HCT116 (cell line): ENCODE measurements around the gene LEMD1. TPM values are rescaled to one million over a fixed set of nuclear protein-coding genes. Genes with fewer than 3 reads are reported as not detected.
A peak's percentile ranks its signal among the peaks of the same experiment; 100 is the strongest.

Source experiments
- ATAC-seq: fragments of 200-7000 bp; cut with Tn5 transposase; 2 replicates; pipeline ENCODE4 v1.9.1; 2020; ENCODE audit warnings: mild to moderate bottlenecking, moderate library complexity
- BruUV-seq: library from RNA; stranded (reverse); fragments of 400-500 nt; replicated peaks from 2 replicates; lab custom pipeline; 2021; lab: Mats Ljungman, UMichigan
- CTCF ChIA-PET: fragments of 300-600 bp; sonication (Branson Sonifier 250); formaldehyde crosslinking; loops from one replicate; lab custom pipeline; 2021; ENCODE audit warnings: antibody characterized with exemption; lab: Charles Lee
- POLR2A ChIA-PET: fragments of 300-600, 350-600 bp; sonication (Branson Sonifier 250); formaldehyde crosslinking; loops from one replicate; lab custom pipeline; 2021; ENCODE audit warnings: antibody characterized with exemption; lab: Charles Lee
- RAD21 ChIA-PET, 2 experiments: fragments of 300-600 bp; sonication (Branson Sonifier 250); formaldehyde crosslinking; loops; one replicate each; lab custom pipeline; 2023; ENCODE audit warnings: low total read pairs in 2 of 2; ENCODE audit not compliant: uncharacterized antibody in 2 of 2, unreplicated experiment in 2 of 2, low non-redundant PET in 1 of 2; lab: Charles Lee
- DNase-seq: peaks from one replicate; pipeline ENCODE4 v3.0.0-alpha.2; 2010; ENCODE audit warnings: low read depth, low spot score
- H2AFZ ChIP-seq: fragments of 200-600 bp; shearing (Covaris generic), sonication (generic); 2 replicates; pipeline ENCODE4 v1.6.1; 2017; ENCODE audit warnings: low read depth, mixed run types, mixed read lengths, antibody characterized with exemption, low read length; ENCODE audit not compliant: poor library complexity, severe bottlenecking
- H3K27ac ChIP-seq: 2 replicates; pipeline ENCODE4 v1.5.1; 2012; ENCODE audit warnings: low read depth, low read length
- H3K27me3 ChIP-seq: fragments of 200-600 bp; sonication (generic); 2 replicates; pipeline ENCODE4 v1.6.1; 2016; ENCODE audit warnings: mixed run types, low read length, mixed read lengths; ENCODE audit not compliant: insufficient read depth
- H3K36me3 ChIP-seq, 2 experiments: fragments of 200-500 bp in 1 of 2; fragments of 200-600 bp in 1 of 2; sonication (Bioruptor generic) in 1 of 2; sonication (generic) in 1 of 2; 2 replicates each; pipeline versions ENCODE4 v1.5.1 to v1.6.1; 2014 to 2016; ENCODE audit warnings: low read length in 2 of 2, inconsistent platforms in 1 of 2, mixed read lengths in 1 of 2, mixed run types in 1 of 2; ENCODE audit not compliant: insufficient read depth in 2 of 2, control insufficient read depth in 1 of 2
- H3K4me1 ChIP-seq, 2 experiments: fragments of 200-600 bp in 1 of 2; sonication (generic) in 1 of 2; 2 replicates each; pipeline versions ENCODE4 v1.5.1 to v1.6.1; 2012 to 2017; ENCODE audit warnings: low read length in 2 of 2, inconsistent platforms in 1 of 2, mild to moderate bottlenecking in 1 of 2, mixed read lengths in 1 of 2, mixed run types in 1 of 2, moderate library complexity in 1 of 2; ENCODE audit not compliant: insufficient read depth in 2 of 2, control insufficient read depth in 1 of 2
- H3K4me2 ChIP-seq: fragments of 200-600 bp; sonication (generic); 2 replicates; pipeline ENCODE4 v1.6.1; 2017; ENCODE audit warnings: mixed run types, low read length, mixed read lengths
- H3K4me3 ChIP-seq, 2 experiments: fragments of 200-600 bp in 1 of 2; sonication (generic) in 1 of 2; replicated peaks in 1 of 2; 2 replicates each; pipeline ENCODE4 v1.5.1; 2011 to 2016; ENCODE audit warnings: low read length in 2 of 2, control low read depth in 1 of 2, low read depth in 1 of 2, mild to moderate bottlenecking in 1 of 2, mixed read lengths in 1 of 2, mixed run types in 1 of 2
- H3K79me2 ChIP-seq: fragments of 200-600 bp; sonication (generic); 2 replicates; pipeline ENCODE4 v1.6.1; 2017; ENCODE audit warnings: mild to moderate bottlenecking, mixed run types, low read length, moderate library complexity, mixed read lengths; ENCODE audit not compliant: insufficient read depth
- H3K9ac ChIP-seq: fragments of 200-600 bp; sonication (generic); 2 replicates; pipeline ENCODE4 v1.6.1; 2016; ENCODE audit warnings: low read length, mixed read lengths
- H3K9me2 ChIP-seq: fragments of 200-600 bp; sonication (generic), shearing (Covaris generic); 2 replicates; pipeline ENCODE4 v1.6.1; 2017; ENCODE audit warnings: mixed run types, mild to moderate bottlenecking, moderate library complexity; ENCODE audit not compliant: insufficient read depth
- H3K9me3 ChIP-seq, 2 experiments: fragments of 200-500 bp in 1 of 2; fragments of 200-600 bp in 1 of 2; sonication (Bioruptor generic) in 1 of 2; sonication (generic) in 1 of 2; 2 replicates each; pipeline ENCODE4 v1.6.1; 2014 to 2017; ENCODE audit warnings: low read length in 2 of 2, mixed read lengths in 2 of 2, inconsistent platforms in 1 of 2, low read depth in 1 of 2, mild to moderate bottlenecking in 1 of 2, mixed run types in 1 of 2, moderate library complexity in 1 of 2; ENCODE audit not compliant: control insufficient read depth in 1 of 2, insufficient read depth in 1 of 2
- H4K20me1 ChIP-seq: fragments of 200-600 bp; sonication (generic), shearing (Covaris generic); 2 replicates; pipeline ENCODE4 v1.6.1; 2017; ENCODE audit warnings: mixed run types, mild to moderate bottlenecking, moderate library complexity; ENCODE audit not compliant: insufficient read depth
- CBX3 ChIP-seq: IDR thresholded peaks from 2 replicates; pipeline ENCODE4 v1.6.1; 2012; ENCODE audit warnings: low read depth
- CEBPB ChIP-seq: IDR thresholded peaks from 2 replicates; pipeline ENCODE4 v1.6.1; 2012; ENCODE audit warnings: low read depth
- EGR1 ChIP-seq: IDR thresholded peaks from 2 replicates; pipeline ENCODE4 v1.6.1; 2012; ENCODE audit warnings: low read depth
- EZH2 ChIP-seq: fragments of 200-600 bp; sonication (generic); IDR thresholded peaks from 2 replicates; pipeline ENCODE4 v1.6.1; 2017; ENCODE audit warnings: antibody characterized with exemption, mixed run types
- JUND ChIP-seq: IDR thresholded peaks from 2 replicates; pipeline ENCODE4 v1.6.1; 2012
- RAD21 ChIP-seq: IDR thresholded peaks from 2 replicates; pipeline ENCODE4 v1.6.1; 2012; ENCODE audit warnings: low read depth, mild to moderate bottlenecking
- REST ChIP-seq: IDR thresholded peaks from 2 replicates; pipeline ENCODE4 v1.6.1; 2012; ENCODE audit warnings: low read depth
- SP1 ChIP-seq: IDR thresholded peaks from 2 replicates; pipeline ENCODE4 v1.6.1; 2012; ENCODE audit warnings: low read depth
- ZNF274 ChIP-seq: fragments of 200-500 bp; sonication (Bioruptor generic); IDR thresholded peaks from 2 replicates; pipeline ENCODE4 v1.6.1; 2014; ENCODE audit warnings: mild to moderate bottlenecking, low read depth, low read length, inconsistent platforms
- intact Hi-C: fragments of 100-400 bp; cut with micrococcal nuclease; formaldehyde crosslinking; loops from 2 replicates; pipeline ENCODE4 v1.10.0; 2022
- total RNA-seq: library from RNA; stranded (reverse); gene quantifications from one replicate; pipeline ENCODE4 v1.2.1, GENCODE V29; 2021; ENCODE audit not compliant: unreplicated experiment

The LEMD1 gene
- total RNA-seq, 1 experiment from 2014 or later = 11.9 TPM

DNA sequence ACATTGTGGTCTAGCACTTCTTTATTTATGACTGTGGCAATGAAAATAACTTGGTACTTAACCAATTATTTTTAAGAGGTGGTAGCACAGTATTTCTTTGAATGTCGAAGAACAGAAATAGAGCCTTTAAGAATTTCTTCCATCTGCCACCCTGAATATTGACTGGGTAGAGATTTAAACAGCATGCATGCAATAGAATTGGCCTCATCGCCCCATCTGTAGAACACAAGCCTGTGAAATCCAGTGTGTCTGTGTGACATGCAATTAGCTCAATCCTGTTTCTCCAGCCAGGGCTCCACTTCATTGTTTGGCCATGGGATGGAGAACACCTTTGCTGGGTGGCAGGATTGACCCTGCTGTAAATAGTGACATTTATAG lies 48.1 kb downstream of the LEMD1 start:
- H3K36me3 ChIP-seq = no peaks in the 10 kb centered on the region
- peak overlapping the region; percentile 99 for H2AFZ ChIP-seq
- no peaks in the 10 kb centered on the region for H3K79me2 ChIP-seq
- RAD21 ChIA-PET = no interaction called here
- H4K20me1 ChIP-seq = no peaks in the 10 kb centered on the region
- H3K9me2 ChIP-seq = no peaks in the 10 kb centered on the region
- no peaks in the 10 kb centered on the region for H3K27me3 ChIP-seq
- H3K4me2 ChIP-seq = peak overlapping the region; percentile 79
- H3K27ac ChIP-seq = no peak overlapping the region
- no peak for ATAC-seq
- intact Hi-C loops = no loop called here
- DNase-seq = no peak
- peak overlapping the region in 1 of 2 experiments; percentile 47; a peak in 1 of 4 replicates for H3K4me3 ChIP-seq
- H3K9ac ChIP-seq = no peak overlapping the region
- H3K9me3 ChIP-seq = no peaks in the 10 kb centered on the region
- CTCF ChIA-PET = interaction anchor here (1.6 to 1.8 kb wide), 2 partner anchors 20 to 100 kb away, joined by 5 to 7 read pairs; no protein-coding TSS in a partner anchor
- no peak for TF ChIP-seq RAD21
- no peak for TF ChIP-seq ZNF274
- TF ChIP-seq JUND = no peak
- TF ChIP-seq CEBPB = no peak
- TF ChIP-seq EZH2 = no peak
- TF ChIP-seq CBX3 = no peak
- TF ChIP-seq REST = no peak
- TF ChIP-seq SP1 = no peak
- no peak for TF ChIP-seq EGR1
- POLR2A ChIA-PET = no interaction called here
- no TSS peak for BruUV-seq
- peaks cover 30 to 39% of the 10 kb centered on the region in 2 experiments for H3K4me1 ChIP-seq
